A673 (cell line): Measurements from ENCODE around the gene LTO1.

Experiments
- EZH2 ChIP-seq: fragments of 200-600 bp; sonication (generic); IDR thresholded peaks from 2 replicates; pipeline ENCODE4 v1.6.1; 2017; ENCODE audit warnings: borderline replicate concordance, low read depth, mild to moderate bottlenecking, mixed read lengths, antibody characterized with exemption, low read length; ENCODE audit not compliant: poor library complexity, severe bottlenecking
- TF ChIP-seq, protein P1 (sequence below): fragments of 300-800, 200-600 bp; sonication (generic); conservative IDR thresholded peaks from 2 replicates; pipeline ENCODE4 v1.5.1; 2017; ENCODE audit warnings: low read depth, mild to moderate bottlenecking, antibody characterized with exemption, low read length, moderate library complexity, mixed read lengths

DNA sequence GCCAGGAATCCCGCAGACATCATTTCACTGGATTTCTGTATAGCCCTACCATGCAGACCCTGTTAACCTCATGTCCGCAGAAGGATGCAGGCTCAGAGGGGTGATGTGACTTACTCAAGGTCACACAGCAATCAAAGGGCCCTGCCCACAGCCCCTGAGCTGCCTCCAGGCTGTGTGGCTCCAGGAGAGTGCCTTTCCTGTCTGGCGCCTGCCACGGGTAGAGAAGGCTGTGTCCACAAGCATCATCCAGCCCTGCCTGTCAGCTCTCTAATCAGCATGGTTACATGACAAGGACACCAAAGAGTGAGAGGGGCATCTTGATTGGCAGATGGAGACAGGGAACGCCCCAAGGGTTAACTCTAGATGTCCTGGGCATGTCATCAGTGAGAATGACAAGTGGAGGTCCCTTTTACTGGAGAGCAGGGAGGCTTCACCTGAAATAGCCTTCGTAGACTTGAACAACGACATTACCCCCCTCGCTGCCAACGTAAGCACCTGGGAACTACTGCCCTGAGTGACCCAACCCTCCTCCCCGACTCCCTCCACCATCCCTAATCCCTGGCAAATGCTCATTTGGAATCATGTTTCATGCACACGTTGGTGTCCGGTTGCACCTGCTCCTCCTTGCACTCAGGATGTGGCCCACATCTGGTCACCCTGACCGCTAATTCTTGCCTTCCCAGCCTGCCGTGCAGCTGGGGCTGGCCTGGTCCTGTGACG, 21.8 kb upstream of the LTO1 start:
- TF ChIP-seq, protein P1, sequence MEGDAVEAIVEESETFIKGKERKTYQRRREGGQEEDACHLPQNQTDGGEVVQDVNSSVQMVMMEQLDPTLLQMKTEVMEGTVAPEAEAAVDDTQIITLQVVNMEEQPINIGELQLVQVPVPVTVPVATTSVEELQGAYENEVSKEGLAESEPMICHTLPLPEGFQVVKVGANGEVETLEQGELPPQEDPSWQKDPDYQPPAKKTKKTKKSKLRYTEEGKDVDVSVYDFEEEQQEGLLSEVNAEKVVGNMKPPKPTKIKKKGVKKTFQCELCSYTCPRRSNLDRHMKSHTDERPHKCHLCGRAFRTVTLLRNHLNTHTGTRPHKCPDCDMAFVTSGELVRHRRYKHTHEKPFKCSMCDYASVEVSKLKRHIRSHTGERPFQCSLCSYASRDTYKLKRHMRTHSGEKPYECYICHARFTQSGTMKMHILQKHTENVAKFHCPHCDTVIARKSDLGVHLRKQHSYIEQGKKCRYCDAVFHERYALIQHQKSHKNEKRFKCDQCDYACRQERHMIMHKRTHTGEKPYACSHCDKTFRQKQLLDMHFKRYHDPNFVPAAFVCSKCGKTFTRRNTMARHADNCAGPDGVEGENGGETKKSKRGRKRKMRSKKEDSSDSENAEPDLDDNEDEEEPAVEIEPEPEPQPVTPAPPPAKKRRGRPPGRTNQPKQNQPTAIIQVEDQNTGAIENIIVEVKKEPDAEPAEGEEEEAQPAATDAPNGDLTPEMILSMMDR = no peak
- TF ChIP-seq EZH2 = no peak
